NCI-H2107 (cell line): ENCODE results near the gene CXCR5.

ENCODE experiments used
- DNase-seq: peaks from one replicate; lab custom pipeline; 2025; lab: John Stamatoyannopoulos, UW

CXCR5 gene

GRCh38 chr11:118913411-118914125, 29.9 kb downstream of the CXCR5 start:
- no peak for DNase-seq

GRCh38 chr11:118914178-118914918, 30.7 kb downstream of the CXCR5 start:
- DNase-seq = no peak

GRCh38 chr11:118914987-118915386, 31.3 kb downstream of the CXCR5 start:
- no peak for DNase-seq

DNA sequence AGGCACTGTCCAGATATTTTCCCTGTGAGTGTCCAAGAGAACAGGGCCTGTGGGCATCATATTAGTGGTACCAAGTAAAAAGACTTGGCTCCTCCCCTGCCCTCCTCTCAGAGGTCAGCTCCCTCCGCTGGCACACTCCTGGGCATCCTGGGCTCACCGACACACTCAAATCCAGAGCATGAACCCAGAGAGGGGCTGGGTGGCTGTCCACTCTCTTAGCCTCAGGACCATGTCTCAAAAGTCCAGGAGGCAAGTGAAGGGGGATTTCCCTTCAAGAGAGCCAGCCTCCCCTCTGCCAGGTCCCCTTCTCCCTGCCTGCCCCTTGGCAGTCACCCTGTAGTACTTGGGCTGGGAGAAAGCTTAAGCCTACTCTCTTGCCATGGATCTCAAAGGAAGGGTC, 31.7 kb downstream of the CXCR5 start:
- DNase-seq = no peak

GRCh38 chr11:118915941-118916841, 32.5 kb downstream of the CXCR5 start:
- no peak for DNase-seq

GRCh38 chr11:118916842-118917388, 33.2 kb downstream of the CXCR5 start:
- DNase-seq = no peak

- no peak for DNase-seq
Measured at GRCh38 chr11:118917481-118918127, 33.9 kb downstream of the CXCR5 start.

DNA sequence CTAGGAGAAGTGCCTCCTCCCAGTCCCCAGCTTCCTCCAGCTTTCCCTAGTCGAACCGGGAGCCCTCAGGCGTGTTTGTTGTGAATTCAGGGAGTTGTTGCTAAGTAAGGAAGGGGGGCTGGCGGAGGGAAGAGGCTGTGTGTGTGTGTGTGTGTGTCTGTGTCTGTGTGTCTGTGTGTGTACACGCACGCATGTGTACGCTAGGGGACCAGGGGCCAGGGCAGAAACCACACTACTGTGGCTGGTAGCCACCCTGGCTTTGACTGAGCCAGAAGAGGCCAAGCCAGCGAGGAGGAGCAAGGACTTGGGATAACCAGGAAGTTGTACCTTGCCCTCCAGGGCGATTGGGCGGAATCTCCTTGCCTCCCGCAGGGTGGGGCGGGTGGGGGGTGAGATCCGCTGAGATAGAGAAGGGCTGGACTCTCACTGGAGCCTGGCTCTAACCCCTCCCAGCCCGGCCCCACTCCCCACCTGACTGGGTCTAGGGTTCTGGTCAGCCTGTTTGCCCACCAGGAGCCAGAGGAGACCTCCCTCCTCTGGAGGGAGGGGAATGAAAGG, 34.5 kb downstream of the CXCR5 start:
- DNase-seq = no peak

- DNase-seq = no peak
Measured at GRCh38 chr11:118918686-118919280, 35.1 kb downstream of the CXCR5 start.

GRCh38 chr11:118921121-118921928, 37.6 kb downstream of the CXCR5 start:
- no peak for DNase-seq

GRCh38 chr11:118921929-118922744, 38.4 kb downstream of the CXCR5 start:
- DNase-seq = no peak

DNA sequence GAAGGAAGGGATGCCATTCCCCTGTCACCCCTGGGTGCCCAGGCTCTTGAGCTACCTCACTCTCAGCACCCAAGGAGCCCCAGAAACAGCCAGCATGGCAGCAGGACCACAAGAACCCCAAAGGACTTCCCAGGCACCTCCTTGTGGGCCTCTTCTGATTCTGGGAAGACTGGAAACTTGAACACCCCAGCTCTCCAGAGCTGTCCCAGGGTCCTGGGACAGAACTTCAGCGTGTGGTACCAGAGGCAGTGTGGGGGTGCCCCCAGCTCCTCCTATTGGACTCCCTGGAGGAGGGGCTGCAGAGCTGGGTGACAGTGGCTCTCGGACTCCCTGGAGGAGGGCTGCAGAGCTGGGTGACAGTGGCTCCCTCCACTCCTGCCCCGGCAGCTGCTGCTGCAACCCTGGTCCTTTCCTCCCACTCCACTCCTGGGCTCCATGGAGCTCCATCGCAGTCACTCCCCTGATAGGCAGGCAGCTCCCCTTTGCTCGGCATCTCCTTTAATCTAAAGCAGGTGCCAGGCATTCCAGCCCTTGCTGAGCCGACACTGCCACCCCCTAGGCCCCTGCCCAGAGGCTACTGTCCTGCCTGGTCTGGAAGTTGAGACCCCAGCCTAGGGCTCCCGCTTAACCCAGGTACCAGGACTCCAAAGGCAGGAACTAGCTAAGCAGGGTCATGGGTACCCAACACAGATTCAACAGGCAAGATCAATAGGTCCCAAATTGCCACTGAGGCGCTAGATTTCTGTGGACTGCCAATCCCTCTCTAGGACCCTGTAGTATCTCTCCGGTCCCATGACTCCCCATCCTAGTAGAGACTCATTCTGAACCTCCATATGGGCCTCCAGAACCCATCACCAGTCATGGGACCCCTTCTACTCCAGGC, 39.3 kb downstream of the CXCR5 start:
- no peak for DNase-seq

GRCh38 chr11:118923721-118924587, 40.3 kb downstream of the CXCR5 start:
- no peak for DNase-seq

- DNase-seq = no peak
Measured at GRCh38 chr11:118924591-118925585, 41.2 kb downstream of the CXCR5 start.

DNA sequence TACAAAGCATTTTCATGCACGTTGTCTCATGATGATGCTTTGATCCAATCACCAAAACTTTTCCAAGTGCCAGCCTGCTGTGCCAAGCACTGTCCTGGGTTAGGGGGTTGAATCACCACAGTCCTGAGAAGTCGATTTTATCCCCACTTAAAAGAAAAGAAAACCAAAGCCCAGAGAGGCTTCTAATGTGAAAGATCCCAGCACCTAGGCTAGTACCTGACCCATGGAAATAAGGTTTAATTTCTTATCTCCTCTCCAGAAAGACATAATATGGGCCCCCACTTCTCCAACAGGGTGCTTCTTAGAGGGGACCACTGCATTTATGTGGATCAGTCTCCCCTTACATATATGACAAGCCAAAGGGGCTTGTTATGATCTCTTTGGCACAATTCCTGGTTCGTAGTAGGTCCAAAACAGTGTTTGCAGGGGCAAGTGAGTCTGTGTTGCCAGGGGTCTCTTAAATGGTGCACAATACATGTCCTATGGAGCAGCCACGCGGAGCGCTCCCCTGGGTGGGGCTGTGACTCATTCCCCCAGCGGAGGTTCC, 43.9 kb downstream of the CXCR5 start:
- no peak for DNase-seq
